Gastroesophageal sphincter (tissue), 4 donors: Measurements from ENCODE around the gene RALY. TPM values are rescaled to one million over a fixed set of nuclear protein-coding genes. Genes with fewer than 3 reads are reported as not detected.

ENCODE experiments used
- ATAC-seq: fragments of 150-250 bp; one replicate; pipeline ENCODE4 v1.9.1; 2016; ENCODE audit warnings: mild to moderate bottlenecking, moderate library complexity
- H3K27ac ChIP-seq, 4 donors: fragments of 200-600 bp; sonication (generic) in 3 of 4; 1 replicate in 3 of 4; 2 replicates in 1 of 4; pipeline ENCODE4 v1.5.1; 2016 to 2019
- H3K27me3 ChIP-seq: fragments of 200-600 bp; sonication (generic); one replicate; pipeline ENCODE4 v1.5.1; 2019
- H3K36me3 ChIP-seq, 2 donors: fragments of 200-600 bp; sonication (generic); one replicate each; pipeline ENCODE4 v1.5.1; 2019; ENCODE audit warnings: control low read depth in 1 of 2
- H3K4me1 ChIP-seq, 3 donors: fragments of 200-600 bp; sonication (generic); 1 replicate in 2 of 3; 2 replicates in 1 of 3; pipeline ENCODE4 v1.5.1; 2016 to 2019; ENCODE audit warnings: control low read depth in 2 of 3
- H3K4me3 ChIP-seq, 2 donors: fragments of 200-600 bp; sonication (generic); one replicate each; pipeline ENCODE4 v1.5.1; 2019; ENCODE audit warnings: mild to moderate bottlenecking in 1 of 2, moderate library complexity in 1 of 2
- H3K9me3 ChIP-seq, 3 donors: fragments of 200-600 bp; sonication (generic); one replicate each; pipeline ENCODE4 v1.5.1; 2017 to 2019; ENCODE audit warnings: control low read depth in 2 of 3
- EP300 ChIP-seq: sonication (generic); formaldehyde crosslinking; IDR thresholded peaks from one replicate; pipeline ENCODE4 v1.6.1; 2017; ENCODE audit warnings: antibody characterized with exemption, mild to moderate bottlenecking
- POLR2A ChIP-seq, 2 donors: fragments of 450-650 bp; IDR thresholded peaks; one replicate each; pipeline ENCODE4 v1.6.1; 2017; ENCODE audit warnings: antibody characterized with exemption in 2 of 2, mild to moderate bottlenecking in 2 of 2, moderate library complexity in 1 of 2
- POLR2AphosphoS5 ChIP-seq: sonication (generic); formaldehyde crosslinking; IDR thresholded peaks from one replicate; pipeline ENCODE4 v1.6.1; 2017; ENCODE audit warnings: antibody characterized with exemption
- WGBS, 2 donors: methylation state at CpG; one replicate each; pipeline ENCODE4 v1.1.5; 2018; ENCODE audit warnings: low coverage in 1 of 2; 5-methylcytosine and 5-hydroxymethylcytosine counted together
- total RNA-seq, 4 donors: library from RNA; depleted of rRNA; stranded (reverse); fragments of >200 nt; gene quantifications; one replicate each; pipeline ENCODE4 v1.1.0, GENCODE V29; 2016
- TF ChIP-seq, protein P1 (sequence below), 4 experiments: fragments of 200-600 bp in 2 of 4; fragments of 450-650 bp in 2 of 4; sonication (generic) in 1 of 4; IDR thresholded peaks; one replicate each; pipeline ENCODE4 v1.5.1; 2017 to 2019; ENCODE audit warnings: antibody characterized with exemption in 4 of 4, mild to moderate bottlenecking in 2 of 4, moderate library complexity in 2 of 4

RALY gene
- total RNA-seq, 4 donors from 2014 or later = 76.6 to 124 (median 98.8) TPM

DNA sequence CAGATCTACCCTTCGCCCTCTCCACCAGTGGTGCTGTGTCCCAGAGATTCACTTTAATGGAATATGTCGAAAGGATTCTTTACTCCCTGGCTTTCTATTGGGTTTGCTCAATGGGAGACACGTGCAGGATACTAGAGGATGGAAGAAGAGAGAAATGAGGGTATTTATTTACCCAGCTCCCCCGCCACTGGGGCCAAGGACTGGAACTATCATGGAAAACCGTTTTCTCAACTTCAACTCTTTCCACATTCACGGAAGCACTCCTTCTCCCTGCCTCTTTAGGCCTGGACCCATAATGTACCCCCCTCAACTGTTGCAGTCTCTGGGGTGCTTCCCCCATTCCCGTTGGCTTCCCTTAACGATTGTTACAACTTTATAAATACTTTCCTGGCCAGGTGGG lies 26.6 kb upstream of the RALY start:
- no peak overlapping the region for H3K4me3 ChIP-seq
- H3K9me3 ChIP-seq = peaks cover 0 to 5% (median 0%) of the 10 kb centered on the region in 3 donors
- no peak overlapping the region for H3K27ac ChIP-seq
- H3K36me3 ChIP-seq = no peaks in the 10 kb centered on the region
- no peak for ATAC-seq
- peaks cover 0 to 11% (median 0%) of the 10 kb centered on the region in 3 donors for H3K4me1 ChIP-seq
- TF ChIP-seq, protein P1, sequence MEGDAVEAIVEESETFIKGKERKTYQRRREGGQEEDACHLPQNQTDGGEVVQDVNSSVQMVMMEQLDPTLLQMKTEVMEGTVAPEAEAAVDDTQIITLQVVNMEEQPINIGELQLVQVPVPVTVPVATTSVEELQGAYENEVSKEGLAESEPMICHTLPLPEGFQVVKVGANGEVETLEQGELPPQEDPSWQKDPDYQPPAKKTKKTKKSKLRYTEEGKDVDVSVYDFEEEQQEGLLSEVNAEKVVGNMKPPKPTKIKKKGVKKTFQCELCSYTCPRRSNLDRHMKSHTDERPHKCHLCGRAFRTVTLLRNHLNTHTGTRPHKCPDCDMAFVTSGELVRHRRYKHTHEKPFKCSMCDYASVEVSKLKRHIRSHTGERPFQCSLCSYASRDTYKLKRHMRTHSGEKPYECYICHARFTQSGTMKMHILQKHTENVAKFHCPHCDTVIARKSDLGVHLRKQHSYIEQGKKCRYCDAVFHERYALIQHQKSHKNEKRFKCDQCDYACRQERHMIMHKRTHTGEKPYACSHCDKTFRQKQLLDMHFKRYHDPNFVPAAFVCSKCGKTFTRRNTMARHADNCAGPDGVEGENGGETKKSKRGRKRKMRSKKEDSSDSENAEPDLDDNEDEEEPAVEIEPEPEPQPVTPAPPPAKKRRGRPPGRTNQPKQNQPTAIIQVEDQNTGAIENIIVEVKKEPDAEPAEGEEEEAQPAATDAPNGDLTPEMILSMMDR (IDR thresholded peaks at IDR 0.05) = no peak
- TF ChIP-seq POLR2A (IDR thresholded peaks at IDR 0.05) (no peak), POLR2AphosphoS5 (no peak), EP300 (no peak)
- 86 to 90% methylated on average over 5 to 8 of the region's 8 CpGs for WGBS, 2 donors
- no peaks in the 10 kb centered on the region for H3K27me3 ChIP-seq

DNA sequence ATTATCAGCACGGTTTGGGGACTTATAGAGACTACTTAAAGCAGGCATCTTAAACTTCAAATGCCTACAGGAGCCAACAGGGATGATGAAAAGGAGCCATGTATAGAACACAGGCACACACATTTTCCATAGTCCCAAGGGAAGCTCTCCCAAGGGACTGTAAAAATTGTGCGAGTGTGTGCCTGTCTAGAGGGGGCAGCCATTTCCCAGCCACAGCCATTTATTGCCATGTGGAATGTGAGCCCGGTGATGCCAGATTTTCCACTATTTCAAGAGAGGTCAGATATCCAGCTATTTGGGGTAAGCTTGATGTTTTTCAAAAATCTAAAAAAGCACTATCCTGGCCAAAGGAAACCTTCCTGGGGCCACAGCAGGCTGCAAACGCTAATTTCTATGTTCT lies 24.1 kb upstream of the RALY start:
- no peak for ATAC-seq
- H3K4me3 ChIP-seq = no peak overlapping the region
- no peak for TF ChIP-seq POLR2A (IDR thresholded peaks at IDR 0.05)
- TF ChIP-seq, protein P1 (IDR thresholded peaks at IDR 0.05) = no peak
- H3K27me3 ChIP-seq = no peaks in the 10 kb centered on the region
- no peak overlapping the region for H3K27ac ChIP-seq
- no peaks in the 10 kb centered on the region for H3K36me3 ChIP-seq
- H3K9me3 ChIP-seq = peaks cover 0 to 5% (median 0%) of the 10 kb centered on the region in 3 donors
- 63 to 80% methylated on average over 2 of the region's 4 CpGs for WGBS, 2 donors
- peaks cover 0 to 11% (median 0%) of the 10 kb centered on the region in 3 donors for H3K4me1 ChIP-seq

GRCh38 chr20:33970229-33970628 lies 23.5 kb upstream of the RALY start:
- no peaks in the 10 kb centered on the region for H3K36me3 ChIP-seq
- no peak overlapping the region for H3K27ac ChIP-seq
- TF ChIP-seq EP300 (no peak), POLR2AphosphoS5 (no peak), POLR2A (IDR thresholded peaks at IDR 0.05) (no peak)
- TF ChIP-seq, protein P1 (IDR thresholded peaks at IDR 0.05) = no peak
- ATAC-seq = no peak
- no peaks in the 10 kb centered on the region for H3K27me3 ChIP-seq
- peaks cover 0 to 11% (median 0%) of the 10 kb centered on the region in 3 donors for H3K4me1 ChIP-seq
- no peak overlapping the region for H3K4me3 ChIP-seq
- H3K9me3 ChIP-seq = peaks cover 0 to 5% (median 0%) of the 10 kb centered on the region in 3 donors
- WGBS, 2 donors = 90 to 93% methylated on average over 2 of the region's 2 CpGs

GRCh38 chr20:33971147-33971975 lies 22.4 kb upstream of the RALY start:
- H3K36me3 ChIP-seq = no peaks in the 10 kb centered on the region
- H3K4me1 ChIP-seq = peaks cover 0 to 11% (median 0%) of the 10 kb centered on the region in 3 donors
- H3K9me3 ChIP-seq = peaks cover 0 to 5% (median 0%) of the 10 kb centered on the region in 3 donors
- WGBS, 2 donors = 0 to 65% methylated on average over 1 to 4 of the region's 6 CpGs
- H3K27me3 ChIP-seq = no peaks in the 10 kb centered on the region
- no peak for ATAC-seq
- peak overlapping the region in 3 of 4 donors; percentile 25 to 52 (median 41) for H3K27ac ChIP-seq
- TF ChIP-seq, protein P1 (IDR thresholded peaks at IDR 0.05) = no peak
- TF ChIP-seq POLR2A (IDR thresholded peaks at IDR 0.05) (no peak), POLR2AphosphoS5 (no peak), EP300 (no peak)
- H3K4me3 ChIP-seq = no peak overlapping the region

- no peak for TF ChIP-seq POLR2AphosphoS5
- Histone ChIP-seq H3K9me3 (no peaks in the 10 kb centered on the region), H3K4me3 (no peak overlapping the region), H3K27ac (no peak overlapping the region), H3K36me3 (no peaks in the 10 kb centered on the region), H3K27me3 (no peaks in the 10 kb centered on the region), H3K4me1 (no peaks in the 10 kb centered on the region)
- ATAC-seq = no peak
Observed at GRCh38 chr20:33976959-33977358, 16.8 kb upstream of the RALY start.
